Astrocyte of the spinal cord (primary cell): ENCODE measurements around the gene CLP1.
"Not testable (repeated sequence)": the region's sequence is repeated elsewhere in the genome, so short reads cannot be mapped to it uniquely, and the experiment has no call there.

Experiments
- DNase-seq: peaks from one replicate; pipeline ENCODE4 v3.0.0; 2011; ENCODE audit warnings: low read depth, low spot score
- H3K4me3 ChIP-seq: 2 replicates; pipeline ENCODE4 v1.5.1; 2011; ENCODE audit warnings: low read depth, mild to moderate bottlenecking, low read length, moderate library complexity
- in situ Hi-C: cut with HindIII; loops from 2 replicates; pipeline ENCODE4 v1.10.0; 2017; ENCODE audit warnings: low sequenced_read_pairs
- TF ChIP-seq, protein P1 (sequence below): IDR thresholded peaks from 2 replicates; pipeline ENCODE4 v1.5.1; 2012; ENCODE audit warnings: low read depth, mild to moderate bottlenecking, low read length, inconsistent platforms

CLP1 gene

DNA sequence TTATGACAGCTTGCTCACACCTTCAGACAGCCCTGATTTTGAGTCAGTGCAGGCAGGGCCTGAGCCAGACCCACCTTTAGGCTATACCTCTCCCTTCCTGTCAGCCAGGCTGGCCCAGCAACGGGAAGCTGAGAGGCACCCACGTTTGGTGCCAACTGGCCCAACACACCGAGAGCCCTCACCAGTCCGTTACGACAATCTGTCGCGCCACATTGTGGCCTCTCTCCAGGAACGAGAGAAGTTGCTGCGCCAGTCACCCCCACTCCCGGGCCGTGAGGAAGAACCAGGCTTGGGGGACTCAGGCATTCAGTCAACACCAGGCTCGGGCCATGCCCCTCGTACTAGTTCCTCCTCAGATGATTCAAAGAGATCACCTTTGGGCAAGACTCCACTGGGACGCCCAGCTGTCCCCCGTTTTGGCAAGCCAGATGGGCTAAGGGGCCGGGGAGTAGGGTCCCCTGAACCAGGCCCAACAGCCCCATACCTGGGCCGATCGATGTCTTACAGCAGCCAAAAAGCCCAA is 41.3 kb downstream of the CLP1 start:
- in situ Hi-C loops = no loop called here
- no peak for DNase-seq
- H3K4me3 ChIP-seq = no peak overlapping the region
- TF ChIP-seq, protein P1, sequence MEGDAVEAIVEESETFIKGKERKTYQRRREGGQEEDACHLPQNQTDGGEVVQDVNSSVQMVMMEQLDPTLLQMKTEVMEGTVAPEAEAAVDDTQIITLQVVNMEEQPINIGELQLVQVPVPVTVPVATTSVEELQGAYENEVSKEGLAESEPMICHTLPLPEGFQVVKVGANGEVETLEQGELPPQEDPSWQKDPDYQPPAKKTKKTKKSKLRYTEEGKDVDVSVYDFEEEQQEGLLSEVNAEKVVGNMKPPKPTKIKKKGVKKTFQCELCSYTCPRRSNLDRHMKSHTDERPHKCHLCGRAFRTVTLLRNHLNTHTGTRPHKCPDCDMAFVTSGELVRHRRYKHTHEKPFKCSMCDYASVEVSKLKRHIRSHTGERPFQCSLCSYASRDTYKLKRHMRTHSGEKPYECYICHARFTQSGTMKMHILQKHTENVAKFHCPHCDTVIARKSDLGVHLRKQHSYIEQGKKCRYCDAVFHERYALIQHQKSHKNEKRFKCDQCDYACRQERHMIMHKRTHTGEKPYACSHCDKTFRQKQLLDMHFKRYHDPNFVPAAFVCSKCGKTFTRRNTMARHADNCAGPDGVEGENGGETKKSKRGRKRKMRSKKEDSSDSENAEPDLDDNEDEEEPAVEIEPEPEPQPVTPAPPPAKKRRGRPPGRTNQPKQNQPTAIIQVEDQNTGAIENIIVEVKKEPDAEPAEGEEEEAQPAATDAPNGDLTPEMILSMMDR = no peak

DNA sequence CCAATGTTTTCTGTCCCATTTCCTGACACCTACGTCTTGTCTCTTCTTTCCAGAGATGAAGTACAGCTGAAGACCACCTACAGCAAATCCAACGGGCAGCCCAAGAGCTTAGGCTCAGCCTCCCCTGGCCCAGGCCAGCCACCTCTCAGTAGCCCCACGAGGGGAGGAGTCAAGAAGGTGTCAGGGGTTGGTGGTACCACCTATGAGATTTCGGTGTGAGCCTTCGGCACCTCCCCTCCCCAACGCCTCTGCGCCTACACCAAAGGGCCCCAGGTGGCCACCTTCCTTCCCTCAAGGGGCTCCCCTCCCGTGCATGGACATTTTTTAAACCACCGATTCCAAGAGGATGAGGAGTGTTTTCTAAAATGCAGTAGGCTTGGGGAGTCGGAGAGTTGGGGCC is 42.3 kb downstream of the CLP1 start:
- DNase-seq = no peak
- TF ChIP-seq, protein P1 = no peak
- H3K4me3 ChIP-seq = no peak overlapping the region
- in situ Hi-C loops = no loop called here

DNA sequence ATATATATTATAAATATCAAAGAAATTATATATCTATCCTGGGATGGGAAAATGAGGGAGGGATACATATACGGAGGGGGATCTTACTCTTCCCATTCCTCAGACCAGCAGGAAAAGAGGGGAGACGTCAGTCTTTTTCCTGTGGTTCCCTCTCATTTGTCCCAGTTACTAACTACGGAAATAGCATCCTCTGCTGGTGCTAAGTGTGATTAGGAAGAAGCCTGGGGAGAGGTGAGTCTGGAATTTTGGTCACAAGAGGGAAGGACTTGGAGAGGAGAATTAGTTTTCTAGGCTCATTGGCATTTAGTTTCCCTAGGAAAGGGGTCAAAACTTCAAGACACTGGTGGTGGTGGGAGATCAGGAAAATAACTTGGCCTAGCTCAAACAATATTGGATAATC is 42.9 kb downstream of the CLP1 start:
- TF ChIP-seq, protein P1 = no peak
- no peak overlapping the region for H3K4me3 ChIP-seq
- in situ Hi-C loops = no loop called here
- DNase-seq = no peak

DNA sequence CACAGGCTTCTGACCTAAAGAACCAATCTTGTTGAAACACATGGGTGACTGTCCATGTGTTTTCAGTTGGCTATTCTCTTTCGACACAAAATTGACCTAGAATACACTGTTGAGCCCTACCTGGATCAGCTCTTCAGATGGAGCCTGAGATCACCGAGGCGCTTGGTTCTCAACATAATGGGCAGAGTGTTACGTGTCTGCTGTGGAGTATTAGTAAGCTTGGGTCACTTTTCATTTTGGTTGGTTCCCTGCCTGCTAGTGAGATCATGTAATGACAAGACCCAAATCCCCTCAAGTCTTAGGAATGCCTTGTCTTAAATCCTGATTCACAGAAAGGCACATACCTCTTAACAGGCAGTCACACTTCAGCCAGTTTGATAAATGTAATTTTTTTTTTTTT is 45.8 kb downstream of the CLP1 start:
- H3K4me3 ChIP-seq = no peak overlapping the region
- no peak for DNase-seq
- in situ Hi-C loops = no loop called here
- TF ChIP-seq, protein P1 = no peak

DNA sequence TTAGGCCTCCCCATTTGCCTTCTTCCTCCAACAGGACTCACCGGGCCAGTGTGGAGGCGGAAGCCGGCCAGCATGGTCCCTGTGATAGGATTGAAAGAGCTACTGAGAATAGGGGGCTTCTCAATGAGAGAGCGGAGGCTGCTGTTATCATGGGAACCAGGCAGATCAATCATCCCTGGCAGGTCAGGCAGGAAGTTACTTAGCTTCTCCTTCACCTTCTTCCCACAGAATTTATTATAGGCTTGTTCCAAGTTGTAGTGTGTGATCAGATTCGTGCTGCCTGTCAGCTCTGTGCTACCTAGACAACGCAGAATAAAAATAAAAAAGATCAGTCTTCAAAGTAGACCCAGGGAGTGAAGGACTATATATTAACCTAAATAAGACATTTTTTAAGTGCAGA is 47.4 kb downstream of the CLP1 start:
- in situ Hi-C loops = no loop called here
- no peak overlapping the region for H3K4me3 ChIP-seq
- TF ChIP-seq, protein P1 = no peak
- no peak for DNase-seq

DNA sequence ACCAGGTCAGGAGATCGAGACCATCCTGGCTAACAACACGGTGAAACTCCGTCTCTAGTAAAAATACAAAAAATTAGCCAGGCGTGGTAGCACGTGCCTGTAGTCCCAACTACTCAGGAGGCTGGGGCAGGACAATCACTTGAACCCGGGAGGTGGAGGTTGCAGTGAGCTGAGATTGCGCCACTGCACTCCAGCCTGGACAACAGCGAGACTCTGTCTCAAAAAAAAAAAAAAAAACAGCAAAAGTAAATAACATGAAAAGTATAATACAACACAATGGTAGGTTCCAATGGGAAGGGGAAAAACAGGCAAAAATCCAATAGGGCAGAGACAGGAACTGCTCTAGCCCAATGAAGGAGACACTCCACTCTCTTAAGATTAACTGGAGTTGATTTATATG is 47.9 kb downstream of the CLP1 start:
- DNase-seq, in situ Hi-C loops, H3K4me3 ChIP-seq: not testable (repeated sequence)

DNA sequence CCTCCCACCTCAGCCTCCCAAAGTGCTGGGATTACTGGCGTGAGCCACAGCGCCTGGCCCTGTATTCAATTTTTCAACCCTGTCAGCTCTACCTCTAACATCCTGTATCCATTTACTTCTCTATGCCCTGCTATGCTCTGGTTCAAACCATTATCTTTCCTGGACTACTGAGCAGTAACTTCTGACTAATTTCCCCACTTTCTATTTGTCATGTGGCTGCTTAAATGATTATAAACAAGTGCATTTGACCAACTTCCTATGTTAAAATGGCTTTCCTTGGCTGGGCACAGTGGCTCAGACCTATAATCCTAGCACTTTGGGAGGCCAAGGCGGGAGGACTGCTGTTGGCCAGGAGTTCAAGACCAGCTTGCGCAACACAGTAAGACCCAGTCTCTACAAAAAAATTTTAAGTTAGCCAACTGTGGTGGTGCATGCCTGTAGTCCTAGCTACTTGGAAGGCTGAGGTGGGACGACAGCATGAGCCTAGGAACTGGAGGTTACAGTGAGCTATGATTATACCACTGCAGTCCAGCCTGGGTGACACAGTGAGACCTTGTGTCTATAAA is 52.3 kb downstream of the CLP1 start:
- in situ Hi-C loops = no loop called here
- no peak for DNase-seq
- TF ChIP-seq, protein P1 = no peak
- H3K4me3 ChIP-seq = no peak overlapping the region
